M059J (cell line): ENCODE data around the gene NME9. TPM values are rescaled to one million over a fixed set of nuclear protein-coding genes. Genes with fewer than 3 reads are reported as not detected.

Experiments
- DNase-seq: peaks from one replicate; pipeline ENCODE4 v3.0.0-alpha.2; 2012; ENCODE audit warnings: low read depth
- total RNA-seq: library from RNA; depleted of rRNA; stranded (reverse); fragments of >200 nt; shearing (Covaris generic); gene quantifications from 2 replicates; pipeline ENCODE4 v1.2.3, GENCODE V29; 2014

The NME9 gene
- total RNA-seq, 1 experiment from 2014 or later, result not detected

- no peak for DNase-seq
Measured at GRCh38 chr3:138334608-138335007, 5.0 kb upstream of the NME9 start.

GRCh38 chr3:138332472-138333073 lies 2.9 kb upstream of the NME9 start:
- peak; percentile 61 for DNase-seq

DNA sequence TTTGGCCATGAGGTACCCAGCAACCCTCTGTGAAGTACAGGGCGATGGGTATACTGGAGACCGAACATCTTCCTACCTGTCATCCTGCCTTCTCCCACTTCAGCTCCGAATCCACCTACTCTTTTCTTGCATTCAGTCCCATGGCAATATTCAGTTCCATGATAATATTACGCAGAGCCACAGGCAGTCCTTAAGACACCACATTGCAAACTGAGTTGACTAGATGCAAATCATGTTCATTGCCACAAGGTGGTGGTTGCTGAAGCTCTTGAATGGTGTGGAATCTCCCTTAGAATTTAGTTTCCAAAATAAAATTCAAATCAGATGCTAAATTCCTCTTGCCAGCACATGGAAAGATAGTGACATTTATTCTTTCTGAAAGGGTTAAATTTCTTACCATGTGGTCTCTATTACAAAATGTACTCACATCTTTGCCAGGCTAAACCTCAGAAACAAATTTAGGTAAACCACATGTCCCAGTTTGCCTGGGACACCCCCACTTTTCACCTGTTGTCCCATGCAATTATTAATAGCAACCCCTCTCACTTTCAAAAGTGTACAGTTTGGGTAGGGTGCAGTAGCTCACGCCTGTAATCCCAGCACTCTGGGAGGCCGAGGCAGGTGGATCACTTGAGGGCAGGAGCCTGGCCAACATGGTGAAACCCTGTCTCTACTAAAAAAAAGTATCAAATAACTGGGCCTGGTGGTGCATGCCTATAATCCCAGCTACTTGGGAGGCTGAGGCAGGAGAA lies 1.7 kb upstream of the NME9 start:
- peak; percentile 41 for DNase-seq

DNA sequence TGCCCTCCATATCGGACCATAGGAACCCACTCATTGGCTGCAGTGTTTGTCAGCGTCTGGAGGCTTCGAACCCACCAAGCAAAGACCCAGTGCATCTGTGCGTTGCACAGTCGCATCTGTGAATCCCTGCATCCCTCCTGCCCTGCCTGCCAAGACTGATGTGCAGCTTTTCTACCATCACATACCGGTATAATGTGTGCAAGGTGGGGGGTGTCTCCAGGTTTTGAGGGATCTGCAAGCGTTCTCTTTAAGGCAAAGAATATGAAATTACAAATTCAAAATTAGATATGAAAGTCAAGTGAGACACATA lies 288 bp upstream of the NME9 start:
- DNase-seq, result no peak

- no peak for DNase-seq
Measured at GRCh38 chr3:138328341-138328740, 1.3 kb downstream of the NME9 start.

DNA sequence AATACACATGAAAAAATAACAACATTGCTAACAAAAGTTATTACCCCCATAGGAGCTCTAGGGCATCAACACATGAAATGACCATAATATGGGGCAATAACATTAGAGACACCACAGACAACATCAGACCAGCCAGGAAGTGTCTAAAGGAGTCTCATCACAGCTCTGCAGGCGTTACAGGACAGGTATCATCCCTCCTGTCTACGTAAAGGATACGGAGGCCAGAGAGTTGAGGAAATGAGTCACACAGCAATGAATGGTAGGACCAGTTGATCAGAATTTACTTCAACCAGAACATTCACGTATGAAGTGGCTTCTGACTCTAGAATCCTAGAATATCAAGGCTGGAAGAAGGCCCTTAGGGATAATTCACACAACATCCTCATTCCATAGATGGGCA lies 1.8 kb downstream of the NME9 start:
- DNase-seq, result no peak

DNA sequence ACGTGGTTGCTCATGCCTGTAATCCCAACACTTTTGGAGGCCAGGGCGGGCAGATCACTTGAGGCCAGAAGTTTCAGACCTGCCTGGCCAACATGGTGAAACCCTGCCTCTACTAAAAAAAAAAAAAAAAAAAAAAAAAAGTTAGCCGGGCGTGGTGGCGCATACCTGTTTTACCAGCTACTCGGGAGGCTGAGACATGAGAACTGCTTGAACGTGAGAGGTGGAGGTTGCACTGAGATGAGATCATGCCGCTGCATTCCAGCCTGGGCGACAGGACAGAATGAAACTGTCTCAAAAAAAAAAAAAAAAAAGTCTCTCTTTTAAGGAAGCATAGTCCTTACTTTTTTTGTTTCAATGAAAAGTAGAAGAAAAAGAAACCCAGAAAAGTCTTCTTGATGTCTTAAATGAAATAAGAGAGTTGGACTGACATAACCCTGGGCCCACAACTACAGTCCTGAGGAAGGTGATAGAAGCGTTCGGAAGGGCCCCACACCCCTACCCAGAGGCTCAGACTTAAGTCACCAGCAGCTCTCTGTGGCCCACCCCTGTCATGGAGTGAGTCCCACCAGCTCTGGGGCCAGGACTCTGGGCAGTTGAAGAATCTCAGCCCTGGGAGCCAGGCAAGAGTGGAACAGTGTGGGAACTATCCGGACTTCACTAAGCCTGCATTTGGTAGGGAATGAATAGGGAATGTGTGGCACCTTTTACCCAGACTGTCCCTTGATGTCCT lies 2.6 kb downstream of the NME9 start:
- no peak for DNase-seq

- no peak for DNase-seq
Measured at GRCh38 chr3:138325990-138326389, 3.7 kb downstream of the NME9 start.

GRCh38 chr3:138323971-138324370 lies 5.7 kb downstream of the NME9 start:
- no peak for DNase-seq

DNA sequence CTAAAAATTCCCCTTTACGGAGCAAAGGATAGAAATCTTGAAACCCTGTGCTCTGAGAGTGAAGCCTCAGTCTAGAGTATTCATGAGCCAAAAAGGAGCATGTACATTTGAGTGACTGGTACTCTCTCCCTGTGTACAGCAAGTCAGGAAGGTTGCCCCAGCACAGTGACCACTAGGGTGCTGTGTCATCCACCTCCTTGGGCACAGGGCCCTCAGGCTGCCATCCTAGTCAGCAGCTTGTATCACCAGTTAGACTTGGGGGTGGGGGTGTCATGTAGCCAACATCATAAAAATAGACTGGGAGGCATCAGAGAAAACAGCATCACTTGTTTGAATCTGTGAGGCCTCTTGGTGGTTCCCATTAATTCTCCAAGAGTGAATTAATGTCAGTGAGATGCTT lies 12.0 kb downstream of the NME9 start:
- peak; percentile 23 for DNase-seq

GRCh38 chr3:138314751-138315150 lies 14.9 kb downstream of the NME9 start:
- peak; percentile 23 for DNase-seq

DNA sequence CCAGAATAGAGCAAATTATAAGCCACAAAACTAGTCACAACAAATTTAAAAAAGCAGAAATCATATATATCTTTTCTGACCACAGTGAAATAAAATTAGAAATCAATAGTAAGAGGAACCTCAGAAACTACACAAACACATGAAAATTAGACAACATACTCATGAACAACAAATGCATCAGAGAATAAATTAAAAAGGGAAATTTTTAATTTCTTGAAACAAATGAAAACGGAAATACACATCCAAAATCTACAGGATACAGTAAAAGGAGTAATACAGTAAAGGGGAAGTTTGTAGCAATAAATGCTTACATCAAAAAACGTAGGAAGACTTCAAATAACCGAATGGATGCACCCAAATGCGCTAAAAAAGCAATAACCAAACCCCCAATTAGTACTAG lies 19.2 kb downstream of the NME9 start:
- no peak for DNase-seq

GRCh38 chr3:138308783-138309182 lies 20.9 kb downstream of the NME9 start:
- no peak for DNase-seq

DNA sequence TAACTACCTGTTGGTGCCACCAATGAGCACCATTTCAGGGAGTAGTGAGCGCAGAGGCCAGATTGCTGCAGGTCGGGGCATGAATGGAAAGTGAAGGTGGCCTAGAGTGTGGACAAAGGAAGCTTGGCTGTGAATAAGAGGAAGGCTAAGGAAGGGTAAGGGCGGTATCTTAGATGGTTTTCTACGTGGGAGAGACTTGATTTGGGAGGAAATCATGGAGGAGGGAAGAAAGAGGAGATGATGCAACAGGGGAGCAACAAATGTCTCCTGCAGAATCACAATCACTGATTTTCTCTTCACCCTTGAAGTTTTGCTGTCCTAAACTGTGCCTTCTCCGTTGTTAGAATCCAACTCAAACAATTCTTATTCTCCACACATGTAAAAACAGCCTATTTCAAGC lies 21.8 kb downstream of the NME9 start:
- DNase-seq, result no peak

- DNase-seq, result no peak
Measured at GRCh38 chr3:138303474-138303873, 26.2 kb downstream of the NME9 start.

DNA sequence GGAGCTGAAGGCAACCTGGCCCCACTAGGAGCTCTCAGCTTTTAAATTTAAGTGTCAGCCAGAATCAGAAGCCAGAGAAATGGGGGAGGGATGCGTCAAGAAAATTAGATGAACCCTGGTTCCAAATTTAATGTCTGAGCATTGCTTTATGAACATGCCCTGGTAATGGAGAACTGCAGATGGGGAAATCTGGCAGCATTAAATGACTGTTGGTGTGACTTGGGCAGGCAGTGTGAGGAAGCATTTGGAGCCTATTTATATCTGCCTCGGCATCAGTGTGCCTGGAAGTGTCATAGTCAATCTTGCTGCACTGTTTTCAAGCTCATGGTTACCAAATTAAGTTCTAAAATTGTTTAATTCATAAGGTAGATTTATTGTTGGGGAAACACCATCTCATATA lies 29.0 kb downstream of the NME9 start:
- no peak for DNase-seq

DNA sequence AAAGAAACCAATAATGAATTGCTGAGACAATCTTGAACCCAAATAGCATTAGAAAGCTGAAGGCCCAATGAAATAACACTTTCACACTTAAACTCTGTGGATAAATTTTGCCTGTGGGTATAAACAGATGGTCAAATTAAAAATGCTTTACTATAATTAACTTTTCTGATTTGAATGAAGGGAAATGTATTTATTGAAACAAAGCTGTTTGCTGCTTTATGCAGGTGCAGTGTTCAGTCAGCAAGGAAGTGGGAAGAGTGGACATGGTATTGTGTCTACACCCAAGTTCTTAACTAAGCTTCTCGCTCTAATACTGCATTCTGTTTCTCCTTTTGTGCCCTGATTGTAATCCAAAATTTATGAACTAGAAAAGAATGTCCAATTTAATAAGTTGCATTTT lies 31.8 kb downstream of the NME9 start:
- DNase-seq, result no peak

DNA sequence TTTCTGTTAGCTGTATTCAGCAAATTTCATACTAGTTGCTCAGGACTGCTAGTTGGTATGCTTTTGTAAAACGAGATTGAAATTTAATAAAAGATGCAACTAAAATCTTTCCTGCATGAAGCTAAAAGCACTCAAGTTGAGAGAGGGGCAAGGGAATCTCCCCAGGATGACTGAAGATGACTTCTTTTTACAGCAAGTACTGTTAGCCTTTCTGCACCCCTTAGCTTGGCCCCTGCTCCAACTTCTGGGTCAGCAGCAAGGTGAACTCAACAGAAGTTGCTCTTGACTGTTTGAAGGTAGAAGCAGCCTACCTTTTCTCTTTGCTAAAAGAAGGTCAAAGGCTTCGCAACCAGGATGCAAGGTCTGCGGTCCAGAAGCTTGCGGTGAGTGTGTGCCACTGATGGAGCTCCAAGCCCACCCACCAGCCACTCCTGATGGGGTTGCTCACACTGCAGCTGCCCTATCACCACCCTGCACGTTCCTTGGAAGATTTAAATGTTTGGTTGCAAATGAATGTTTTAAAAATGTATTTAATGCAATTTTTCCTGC lies 32.5 kb downstream of the NME9 start:
- no peak for DNase-seq

- DNase-seq, result no peak
Measured at GRCh38 chr3:138296639-138297038, 33.0 kb downstream of the NME9 start.

- no peak for DNase-seq
Measured at GRCh38 chr3:138289701-138290100, 40.0 kb downstream of the NME9 start.

DNA sequence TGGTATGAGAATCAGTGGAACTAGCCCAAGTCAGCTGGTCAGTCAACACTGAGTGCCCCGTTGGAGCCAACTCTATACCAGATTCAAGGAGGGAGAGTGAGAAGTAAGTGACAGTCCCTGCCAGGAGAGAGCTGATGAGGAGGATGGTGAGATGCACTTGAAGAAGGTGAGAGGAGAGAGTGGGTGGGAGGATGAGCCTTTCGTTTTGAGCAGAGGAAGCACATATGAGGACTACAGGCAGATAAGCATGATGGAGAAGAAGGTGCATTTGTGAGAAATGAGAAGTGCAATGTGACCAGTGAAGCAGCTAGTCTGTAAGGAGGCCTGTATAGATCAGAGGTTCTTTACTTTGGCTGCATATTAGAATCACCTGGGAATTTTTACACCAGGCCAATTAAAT lies 40.4 kb downstream of the NME9 start:
- DNase-seq, result no peak

- peak; percentile 12 for DNase-seq
Measured at GRCh38 chr3:138284957-138285477, 44.6 kb downstream of the NME9 start.

DNA sequence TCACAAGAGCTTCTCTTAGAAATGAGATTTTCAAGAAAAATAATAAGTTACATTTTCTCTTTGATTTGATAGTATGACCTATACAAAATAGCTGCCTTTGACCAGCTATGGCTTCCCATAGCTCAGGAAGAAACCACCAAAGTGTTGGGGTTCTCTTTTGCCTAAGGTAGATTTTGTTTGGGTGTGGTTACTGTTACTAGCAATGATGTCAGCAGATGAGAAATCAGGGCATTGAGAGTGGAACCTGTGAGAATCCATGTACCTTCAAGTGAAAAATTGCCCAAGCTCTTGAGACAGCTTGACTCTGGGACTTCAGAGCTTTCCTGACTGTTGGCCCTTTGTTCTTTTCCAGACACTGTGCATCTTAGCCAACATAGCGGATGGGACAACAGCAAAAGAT lies 45.6 kb downstream of the NME9 start:
- DNase-seq, result no peak
